Tongue (tissue), 2 donors: Measurements from ENCODE around the gene CKS1B. TPM values are rescaled to one million over a fixed set of nuclear protein-coding genes. Genes with fewer than 3 reads are reported as not detected.

Experiments used
- DNase-seq: peaks from one replicate; pipeline ENCODE4 v3.0.0-alpha.2; 2015
- total RNA-seq: library from RNA; depleted of rRNA; stranded (reverse); fragments of >200 nt; gene quantifications from one replicate; pipeline ENCODE4 v1.2.3, GENCODE V29; 2014

The CKS1B gene
- total RNA-seq, 1 donor from 2014 or later, result 35.2 TPM

DNA sequence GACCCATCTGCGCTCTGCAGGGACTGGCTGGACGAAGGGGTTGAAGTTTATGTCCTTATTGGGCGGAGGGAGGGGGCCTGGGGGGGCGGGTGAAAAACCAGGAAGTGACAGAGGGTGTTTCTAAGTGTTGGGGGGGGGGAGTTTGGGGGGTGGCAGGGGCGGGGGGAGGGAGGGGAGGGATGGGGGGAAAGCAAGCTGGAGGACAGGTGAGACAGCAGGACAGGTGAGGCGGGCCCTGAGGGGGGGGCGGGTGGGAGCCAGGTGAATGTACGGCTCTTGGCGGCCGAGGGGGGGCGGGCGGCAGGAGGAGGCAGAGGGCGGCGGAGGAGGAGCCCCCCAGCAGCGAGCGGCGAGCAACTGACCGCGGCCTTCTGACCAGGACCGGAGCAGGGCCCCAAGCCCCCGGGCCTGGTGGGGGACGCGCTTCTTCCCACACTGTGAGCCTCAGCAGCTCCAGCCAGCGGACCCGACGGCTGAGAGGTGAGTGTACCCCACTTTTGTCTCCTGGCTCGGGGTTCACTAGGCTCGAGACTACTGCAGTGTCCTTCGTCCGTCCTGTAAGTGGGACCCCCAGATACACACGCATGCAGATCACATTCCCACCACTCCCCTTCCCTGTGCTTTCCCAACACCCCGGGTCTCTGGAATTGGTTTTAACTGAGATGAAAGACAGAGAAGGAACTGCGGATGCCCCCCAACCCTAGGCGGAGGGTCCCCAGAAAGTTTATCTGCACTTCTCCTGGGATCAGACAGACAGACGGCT, 28.2 kb downstream of the CKS1B start, which contains the start of gene ZBTB7B:
TSS of gene ZBTB7B (plus strand) at position 339 of the 763 bp plus-strand sequence. CDS start 11,859 bp downstream, outside the sequence.
- DNase-seq, result peak; percentile 43

DNA sequence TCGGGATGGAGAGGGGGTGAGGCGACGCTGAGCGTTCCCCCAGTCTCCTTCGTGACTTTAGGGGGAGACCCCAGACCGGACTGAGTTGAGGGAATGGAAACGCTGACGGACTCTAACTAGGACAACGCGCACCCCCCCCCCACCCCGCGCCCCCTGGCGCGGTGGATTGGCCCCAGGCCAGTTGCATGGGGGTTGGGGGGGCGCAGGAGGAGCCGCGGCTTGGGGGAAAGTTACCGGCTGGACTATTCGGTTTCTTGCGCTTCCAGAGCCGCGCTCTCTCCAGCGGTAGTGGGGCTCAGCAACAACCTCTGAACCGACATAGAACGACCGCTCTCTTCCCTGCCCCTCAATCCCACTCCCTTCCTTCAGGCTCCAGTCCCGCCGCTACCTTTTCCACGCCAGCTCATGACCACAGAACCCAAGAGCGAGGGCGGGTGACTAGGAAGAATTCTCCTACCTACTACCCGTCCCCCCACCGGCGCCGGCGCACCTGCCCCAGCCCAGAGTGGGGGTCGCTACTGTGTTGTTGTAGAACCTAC, 28.8 kb downstream of the CKS1B start:
- DNase-seq, result peak; percentile 49

DNA sequence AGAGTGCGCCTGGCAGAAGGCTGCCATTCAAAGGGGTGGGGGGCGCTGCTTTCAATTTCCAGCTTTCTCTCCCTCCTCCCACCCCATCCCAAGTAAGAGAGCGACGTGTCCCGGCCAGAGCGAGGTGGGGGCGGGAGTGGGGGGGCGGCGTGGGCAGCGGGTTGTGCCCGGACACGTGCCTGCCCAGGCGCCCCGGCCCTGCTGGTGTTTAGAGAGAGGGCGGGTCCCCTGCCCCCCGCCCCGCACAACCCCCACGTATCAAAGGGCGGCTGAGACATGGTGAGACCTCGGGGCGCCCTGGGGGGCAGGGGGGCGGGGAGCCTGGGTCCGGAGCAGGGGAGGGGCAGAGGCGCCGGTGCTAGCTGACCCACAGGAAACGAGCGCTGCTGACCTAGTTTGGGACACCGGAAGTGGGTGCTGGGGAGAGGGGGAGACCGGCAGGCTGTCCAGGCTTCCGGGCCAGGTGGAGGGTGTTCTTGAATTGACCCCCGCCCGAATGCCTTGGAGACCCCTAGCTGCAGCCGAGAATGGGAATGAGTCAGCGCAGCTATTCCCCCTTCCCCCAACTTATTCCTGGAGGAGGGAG, 29.4 kb downstream of the CKS1B start:
- DNase-seq, result peak; percentile 55

DNA sequence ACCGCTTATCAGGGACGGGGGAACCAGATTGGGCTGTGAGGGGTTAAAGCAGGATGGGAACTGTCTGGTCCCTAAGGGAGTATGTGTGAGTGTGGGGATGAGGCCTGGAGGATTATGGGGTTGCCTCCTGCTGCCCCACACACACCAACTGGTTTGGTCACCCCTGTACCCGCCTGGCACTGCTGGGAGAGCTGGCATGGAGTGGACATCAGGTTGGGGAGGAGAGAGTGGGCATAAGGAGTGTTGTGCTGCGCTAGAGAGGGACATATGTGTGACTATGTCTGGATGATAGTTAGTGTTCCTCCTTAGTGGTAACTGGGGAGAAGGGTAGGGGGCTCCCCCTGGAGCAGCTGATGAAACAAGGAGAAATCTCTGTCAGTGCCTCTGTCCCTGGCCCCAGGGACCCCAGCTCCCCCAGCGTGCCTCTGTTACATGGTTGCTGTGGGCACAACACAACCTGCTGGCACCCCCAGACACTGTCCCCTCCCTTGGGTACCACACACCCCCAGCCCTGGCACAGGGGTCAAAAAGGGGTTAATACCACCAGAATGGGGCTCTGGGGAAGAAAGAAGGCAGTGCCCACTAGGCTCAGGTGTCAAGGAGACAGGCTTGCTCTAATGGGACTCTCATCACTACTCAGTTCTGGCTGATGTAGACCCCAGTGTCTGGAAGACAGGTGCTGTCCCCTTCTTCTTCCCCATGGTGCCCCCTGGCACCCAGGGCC, 30.0 kb downstream of the CKS1B start:
- no peak for DNase-seq

DNA sequence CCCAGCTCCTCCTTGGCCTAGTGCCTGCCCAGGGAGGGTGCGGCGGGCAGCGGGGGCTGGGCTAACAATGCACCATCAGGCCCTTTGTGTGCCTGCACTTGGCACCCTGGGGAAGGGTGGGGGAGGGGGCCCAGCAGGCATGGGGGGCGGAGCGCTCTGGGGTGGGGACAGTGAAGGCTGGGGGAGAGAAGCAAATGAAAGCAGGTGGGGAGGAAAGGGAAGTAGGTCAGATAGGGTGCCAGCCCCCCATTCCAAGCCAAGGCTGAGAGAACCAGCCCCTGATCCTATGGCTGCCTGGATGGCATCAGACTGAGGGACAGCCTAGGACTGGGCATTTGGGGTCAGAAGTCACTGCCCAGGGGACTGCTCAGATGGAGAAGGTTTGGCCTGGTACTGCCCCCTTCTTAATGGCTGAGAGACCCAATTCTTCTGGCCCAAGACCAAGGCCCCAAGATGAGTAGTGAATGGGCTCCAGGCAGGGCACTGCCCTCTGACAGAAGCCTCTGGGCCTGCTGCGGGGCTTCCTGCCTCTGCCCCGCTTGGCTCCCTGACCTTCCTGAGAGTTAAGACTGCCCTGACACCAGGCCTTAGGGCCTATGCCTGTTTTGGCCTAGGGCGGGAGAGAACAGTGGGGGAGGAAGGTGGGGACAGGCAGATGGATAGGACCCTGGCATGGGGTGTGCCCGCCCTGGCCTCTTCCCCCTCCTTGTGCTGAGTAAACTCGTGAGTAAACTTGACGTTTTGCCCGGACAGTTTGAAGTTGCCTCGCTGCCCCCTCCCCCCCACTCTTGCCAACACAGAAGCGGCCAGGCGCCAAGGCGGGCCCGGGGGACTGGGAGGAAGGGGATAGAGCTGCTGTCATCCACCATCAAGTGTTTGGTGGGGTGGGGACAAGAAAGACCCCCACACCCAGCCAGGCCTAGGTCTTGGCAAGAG, 30.9 kb downstream of the CKS1B start:
- peak; percentile 58 for DNase-seq

DNA sequence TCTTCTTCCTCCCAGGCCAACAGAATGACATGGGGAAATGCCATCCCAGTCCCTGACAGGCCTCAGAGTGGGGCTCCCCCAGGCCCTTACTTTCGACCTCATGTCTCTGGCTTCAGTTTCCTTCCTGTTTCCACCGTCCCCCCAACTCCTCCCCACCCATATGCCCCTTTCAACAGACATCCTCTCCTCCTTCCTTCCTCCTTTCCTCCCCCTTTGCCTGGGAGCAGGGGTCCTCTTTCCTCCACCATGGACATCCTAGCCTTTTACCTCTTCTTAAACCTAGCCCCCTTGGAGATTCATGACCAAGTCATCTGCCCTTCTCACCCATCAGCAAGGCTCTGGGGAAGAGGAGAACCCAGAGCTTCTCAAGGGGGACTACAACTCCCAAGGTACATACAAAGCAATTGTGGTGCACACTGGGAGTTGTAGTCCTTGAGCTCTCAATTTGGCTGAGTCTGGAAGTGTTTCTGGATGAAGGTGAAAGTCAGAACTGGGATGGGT, 32.2 kb downstream of the CKS1B start:
- peak; percentile 64 for DNase-seq

DNA sequence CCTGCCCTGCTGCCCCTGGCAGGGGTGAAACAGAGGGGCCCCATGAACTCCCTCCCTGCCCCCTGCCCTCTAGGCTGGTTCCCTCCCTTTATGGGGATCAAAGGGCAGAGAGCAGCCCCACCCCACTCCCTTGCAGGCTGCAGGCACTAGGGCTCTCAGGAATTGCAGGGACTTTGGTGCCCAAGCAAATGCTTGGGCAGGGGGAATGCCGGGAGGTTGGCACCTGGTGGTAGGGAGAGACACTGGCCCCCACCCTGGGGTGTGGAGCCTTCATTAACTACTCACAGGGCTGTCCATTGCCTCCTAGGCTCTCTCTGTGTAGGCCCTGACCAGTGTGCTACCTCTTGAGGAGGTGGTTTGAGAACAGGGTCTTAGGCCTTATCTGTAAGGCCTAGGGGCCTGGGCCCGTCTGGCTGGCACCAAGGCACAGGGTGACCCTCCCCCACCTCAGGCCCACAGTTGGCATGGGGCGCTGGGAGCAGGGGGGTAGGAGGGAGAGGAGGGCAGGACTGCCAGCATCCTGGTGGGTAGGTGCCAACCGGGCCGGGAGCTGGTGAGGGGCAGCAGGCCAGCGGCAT, 32.9 kb downstream of the CKS1B start:
- DNase-seq, result no peak

DNA sequence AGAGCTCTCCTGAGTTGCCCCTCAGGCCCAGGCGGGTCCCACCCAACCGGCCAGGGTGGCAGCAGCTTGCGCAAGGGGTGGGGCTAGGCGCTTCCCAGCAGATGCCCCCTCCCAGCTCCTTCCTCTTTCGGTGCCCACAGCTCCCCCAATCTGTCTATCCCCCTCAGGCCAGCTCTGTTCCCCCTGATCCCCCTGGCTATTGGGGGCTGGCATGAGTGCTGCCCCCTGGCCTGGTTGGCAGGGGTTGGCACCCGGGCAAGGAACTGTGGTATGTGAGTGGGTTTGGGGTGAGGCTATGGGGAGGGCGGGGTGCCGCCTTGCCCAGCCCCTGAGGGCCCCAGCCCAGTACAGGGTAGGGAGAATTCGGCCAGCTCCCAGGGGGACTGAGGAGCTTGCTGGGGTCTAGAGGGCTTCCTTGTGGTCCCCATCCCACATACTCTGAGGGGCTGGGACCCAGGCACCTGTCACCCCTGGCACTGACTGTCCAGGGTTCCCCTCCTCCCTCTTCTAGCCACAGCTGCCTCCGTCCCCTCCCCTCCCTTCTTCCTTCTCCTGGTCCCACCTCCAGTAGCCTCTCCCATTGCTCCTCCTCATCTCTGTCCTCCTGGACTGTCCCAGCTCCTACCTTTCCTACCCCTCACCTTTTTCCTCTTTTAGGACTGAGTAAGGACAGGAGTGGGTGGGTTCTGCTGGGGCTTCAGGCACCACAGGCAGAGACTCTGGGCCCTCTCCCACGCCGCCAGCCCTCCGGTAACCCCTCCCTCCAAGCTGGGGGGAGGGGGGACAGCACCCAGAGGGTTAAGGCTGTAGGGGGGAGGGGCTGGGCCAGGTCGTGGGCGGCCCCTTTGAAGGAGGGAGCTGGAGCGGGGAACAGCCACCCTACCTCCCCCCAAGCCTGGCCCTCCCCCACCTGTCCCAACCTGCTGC, 33.8 kb downstream of the CKS1B start:
- no peak for DNase-seq

DNA sequence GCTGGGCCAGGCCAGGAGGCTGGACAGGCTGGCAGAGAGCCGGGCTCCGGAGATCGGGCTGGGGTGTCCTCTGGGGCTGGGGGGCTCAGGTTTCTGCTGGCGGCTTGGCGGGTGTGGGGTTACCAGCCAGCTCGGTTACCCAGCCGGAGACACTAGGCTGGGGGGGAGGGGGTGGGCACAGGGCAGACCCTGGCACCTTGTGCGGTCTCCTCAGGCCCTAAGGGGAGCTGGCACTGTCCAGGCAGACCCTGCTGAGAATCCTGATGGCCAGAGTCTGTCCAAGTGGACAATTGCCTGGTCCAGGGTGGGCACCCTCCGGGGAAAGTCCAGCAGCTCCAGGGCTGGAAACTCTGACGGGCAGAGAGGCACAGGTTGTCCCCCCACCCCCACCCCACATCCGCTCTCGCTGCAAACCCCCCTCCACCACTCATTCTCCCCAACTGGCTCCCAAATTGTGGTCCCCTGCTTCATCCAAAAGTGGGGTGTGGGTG, 34.8 kb downstream of the CKS1B start:
- no peak for DNase-seq

DNA sequence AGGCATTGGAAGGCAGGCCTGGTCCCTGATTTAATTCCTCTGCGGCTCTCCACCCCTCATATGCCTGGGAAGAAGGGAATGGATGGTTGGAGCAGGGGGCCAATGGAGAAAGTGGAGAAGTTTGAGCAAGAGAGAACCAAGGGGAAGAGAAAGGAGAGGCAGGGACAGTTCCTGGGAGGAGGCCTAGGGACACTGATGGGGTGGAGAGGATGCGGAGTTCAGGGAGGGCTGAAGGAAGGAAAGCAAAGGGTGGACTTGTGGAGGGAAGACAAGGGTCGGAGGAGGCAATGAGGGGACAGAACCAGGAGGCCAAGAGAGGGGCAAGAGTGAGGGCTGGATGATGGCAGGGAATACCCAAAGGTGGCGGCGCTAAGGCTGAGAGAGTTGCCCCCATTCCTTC, 35.3 kb downstream of the CKS1B start:
- DNase-seq, result no peak

DNA sequence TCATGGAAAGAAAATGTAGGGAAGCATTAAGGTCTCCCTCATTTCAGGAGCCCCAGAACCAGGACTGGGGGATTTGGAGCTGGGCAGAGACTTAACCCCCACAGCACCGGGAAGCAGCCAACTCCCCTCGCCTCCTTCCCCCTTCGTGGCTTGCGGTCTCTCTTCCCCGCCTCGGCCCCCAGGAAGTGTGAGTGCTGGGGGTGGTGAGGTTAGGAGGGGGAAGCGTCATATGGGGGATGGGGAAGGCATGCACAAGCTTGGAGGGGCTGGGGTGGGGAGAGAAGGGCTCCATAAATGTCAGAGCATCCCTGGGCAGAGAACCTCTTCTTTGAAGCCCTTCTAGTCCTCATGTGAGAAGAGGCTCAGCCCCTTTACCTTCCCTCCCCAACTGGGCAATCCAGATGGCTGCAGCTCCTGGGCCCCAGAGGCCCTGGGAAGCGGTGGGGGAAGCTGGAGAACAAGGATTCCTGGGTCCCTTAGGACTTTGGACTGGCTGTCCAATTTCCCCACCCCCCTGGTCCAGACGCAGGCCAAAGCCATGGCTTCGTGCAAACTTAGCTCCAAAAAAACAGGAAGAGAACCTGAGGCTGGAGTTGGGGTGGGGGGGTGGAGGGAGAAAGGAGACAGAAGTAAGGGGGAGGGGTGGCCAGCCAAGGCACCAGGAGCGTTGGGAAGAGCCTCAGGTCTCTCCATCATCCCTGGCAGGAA, 35.9 kb downstream of the CKS1B start:
- no peak for DNase-seq

DNA sequence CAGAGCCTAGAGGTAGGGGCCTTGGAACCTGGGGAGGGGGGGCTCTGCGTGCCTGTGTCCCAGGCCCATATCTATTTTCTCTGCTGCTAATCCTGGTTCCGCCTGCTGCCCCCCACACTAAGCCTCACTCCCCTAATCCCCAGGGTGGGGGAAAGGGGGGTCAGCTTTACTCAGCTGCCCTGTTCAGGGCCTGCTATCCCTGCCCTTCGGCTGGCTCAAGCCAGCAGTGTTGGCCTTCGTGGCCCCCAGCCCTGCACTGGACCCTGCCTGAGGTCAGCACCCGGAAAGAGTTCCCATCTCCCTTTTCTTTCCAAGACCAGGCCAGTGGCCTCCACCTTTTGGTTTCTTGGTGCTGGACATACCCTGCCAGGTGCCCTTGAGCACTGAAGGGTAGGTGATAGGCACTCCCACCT, 36.5 kb downstream of the CKS1B start:
- DNase-seq, result no peak

DNA sequence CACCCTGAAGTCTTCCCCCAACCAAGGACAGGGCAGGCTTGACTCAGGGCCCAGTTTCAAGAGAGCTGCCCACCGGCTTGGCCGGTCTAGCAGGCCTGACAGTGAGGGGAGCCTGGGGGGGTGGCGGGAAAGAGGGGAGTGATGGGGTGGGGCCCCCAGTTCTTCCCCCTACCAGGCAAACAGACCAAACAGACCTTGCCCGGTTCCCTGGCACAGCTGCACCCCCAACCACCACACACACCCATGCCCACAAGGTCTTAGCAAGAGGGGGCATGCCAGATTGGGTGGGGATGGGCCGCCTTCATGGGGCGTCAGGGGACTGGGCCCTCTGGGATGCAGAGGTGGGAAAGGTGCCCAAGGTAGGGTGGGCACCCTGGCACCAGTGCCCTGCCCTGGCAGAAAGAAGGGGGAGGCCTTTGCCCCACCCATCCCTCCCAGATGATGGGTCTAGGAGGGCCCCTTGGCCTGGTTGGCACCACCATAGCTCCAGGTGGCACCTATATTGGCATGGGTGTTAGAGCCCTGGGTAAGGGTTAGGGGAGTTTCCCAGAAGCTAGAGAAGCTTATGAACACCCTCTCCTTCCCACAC, 37.0 kb downstream of the CKS1B start:
- DNase-seq, result no peak

DNA sequence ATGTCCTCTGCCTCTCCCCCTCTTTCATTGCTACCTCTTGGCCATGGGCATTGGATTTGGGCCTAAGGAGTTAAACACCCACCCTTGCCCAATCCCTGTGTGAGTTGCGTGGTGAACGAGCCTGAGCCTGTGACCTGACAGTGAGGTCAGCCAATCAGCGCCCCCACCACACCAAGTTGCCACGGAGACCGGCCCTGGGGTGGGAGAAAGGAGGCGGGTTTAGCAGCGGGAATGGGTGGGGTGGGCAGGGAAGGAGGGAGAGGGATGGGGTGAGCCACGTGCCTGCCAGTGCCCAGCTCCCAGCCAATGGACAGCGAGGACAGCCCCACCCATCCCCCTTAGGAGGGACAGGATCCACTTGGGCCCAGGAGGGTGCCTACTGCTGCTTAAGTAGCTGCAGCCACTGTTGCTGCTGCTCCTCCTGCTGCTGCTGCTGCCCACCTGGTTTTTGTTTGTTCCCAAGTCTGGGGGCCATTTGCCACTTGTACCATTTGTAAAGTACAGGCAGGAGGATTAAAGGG, 37.6 kb downstream of the CKS1B start:
- DNase-seq, result peak; percentile 73

DNA sequence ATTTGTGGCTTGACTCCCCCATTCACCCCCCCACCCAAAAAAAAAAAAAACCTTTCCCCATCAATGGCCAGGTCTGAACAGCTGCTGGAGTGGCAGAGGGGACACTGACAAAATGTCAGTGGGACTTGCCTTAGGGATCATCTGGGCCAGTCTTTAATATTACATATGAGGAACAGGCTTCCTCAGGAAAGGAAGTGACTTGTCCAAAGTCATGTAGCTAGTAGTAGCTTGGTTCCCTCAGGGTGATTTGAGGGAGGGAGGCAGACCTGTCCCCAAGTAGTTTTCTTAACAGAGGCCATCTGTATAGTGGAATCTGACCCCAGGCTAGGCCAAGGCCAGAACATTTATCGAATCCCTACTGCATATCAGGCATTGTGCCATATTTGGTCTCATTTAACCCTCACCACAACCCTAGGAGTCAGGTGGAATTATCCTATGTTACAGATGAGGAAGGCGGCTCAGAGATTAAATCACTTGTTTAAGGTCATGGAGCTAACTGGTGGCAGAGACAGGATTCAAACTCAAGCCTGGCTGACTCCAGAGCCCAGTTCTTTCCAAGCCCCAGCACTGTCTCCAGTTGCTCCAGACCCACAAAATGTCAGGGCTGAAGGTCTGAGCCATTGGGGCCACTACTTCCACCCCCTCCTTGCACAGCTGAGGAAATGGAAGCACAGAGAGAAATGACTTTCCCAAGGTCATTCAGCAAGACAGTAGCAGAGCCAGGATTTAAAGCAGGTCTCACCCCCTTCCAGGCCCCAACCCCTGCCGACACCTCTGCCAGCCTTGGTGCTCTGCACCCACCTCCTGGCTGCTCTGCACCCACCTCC, 38.5 kb downstream of the CKS1B start:
- no peak for DNase-seq

DNA sequence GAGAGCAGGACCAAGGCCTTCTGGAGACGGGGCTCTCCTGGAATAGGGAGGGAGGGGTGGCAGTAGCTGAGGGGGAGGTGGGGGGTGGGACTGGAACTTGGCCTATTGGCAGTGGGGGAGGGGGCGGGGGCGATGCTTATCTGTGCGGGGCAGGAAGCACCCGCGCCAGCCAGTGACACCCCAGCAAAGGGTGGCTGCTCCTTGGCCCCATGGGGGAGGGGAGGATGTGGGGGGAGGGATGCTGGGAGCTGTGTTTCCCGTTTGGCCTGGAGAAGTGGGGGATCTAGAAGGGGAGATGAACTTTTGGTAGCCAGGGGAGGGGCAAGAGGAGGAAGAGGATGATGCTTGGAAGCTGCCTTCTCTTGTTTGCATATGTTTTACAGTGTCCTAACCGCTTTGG, 39.2 kb downstream of the CKS1B start:
- DNase-seq, result no peak

DNA sequence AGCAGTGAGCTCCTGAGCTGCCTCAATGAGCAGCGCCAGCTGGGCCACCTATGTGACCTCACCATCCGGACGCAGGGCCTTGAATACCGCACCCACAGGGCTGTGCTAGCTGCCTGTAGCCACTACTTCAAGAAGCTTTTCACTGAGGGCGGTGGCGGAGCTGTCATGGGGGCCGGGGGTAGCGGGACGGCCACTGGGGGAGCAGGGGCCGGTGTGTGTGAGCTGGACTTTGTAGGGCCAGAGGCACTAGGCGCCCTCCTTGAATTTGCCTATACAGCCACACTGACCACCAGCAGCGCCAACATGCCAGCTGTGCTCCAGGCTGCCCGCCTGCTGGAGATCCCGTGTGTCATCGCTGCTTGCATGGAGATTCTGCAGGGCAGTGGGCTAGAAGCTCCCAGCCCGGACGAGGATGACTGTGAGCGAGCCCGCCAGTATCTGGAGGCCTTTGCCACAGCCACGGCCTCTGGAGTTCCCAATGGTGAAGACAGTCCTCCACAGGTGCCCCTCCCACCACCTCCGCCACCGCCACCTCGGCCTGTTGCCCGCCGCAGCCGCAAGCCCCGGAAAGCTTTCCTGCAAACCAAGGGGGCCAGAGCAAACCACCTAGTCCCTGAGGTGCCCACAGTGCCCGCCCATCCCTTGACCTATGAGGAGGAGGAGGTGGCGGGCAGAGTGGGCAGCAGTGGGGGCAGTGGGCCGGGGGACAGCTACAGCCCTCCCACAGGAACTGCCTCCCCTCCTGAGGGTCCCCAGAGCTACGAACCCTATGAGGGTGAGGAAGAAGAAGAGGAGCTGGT, 40.4 kb downstream of the CKS1B start:
- DNase-seq, result no peak
